ENCODE data around the gene LRRC63.

The LRRC63 gene

GRCh38 chr13:46235286-46235685 is 23.6 kb downstream of the LRRC63 start:
- Histone ChIP-seq H3K4me1 (no peaks in the 10 kb centered on the region), H3K27me3 (no peaks in the 10 kb centered on the region), H3K9me3 (no peaks in the 10 kb centered on the region), H3K4me3 (ENCODE audit: low read depth, low read length) (no peak overlapping the region), H3K36me3 (no peaks in the 10 kb centered on the region)
- DNase-seq = no peak
- TF ChIP-seq, protein P1, sequence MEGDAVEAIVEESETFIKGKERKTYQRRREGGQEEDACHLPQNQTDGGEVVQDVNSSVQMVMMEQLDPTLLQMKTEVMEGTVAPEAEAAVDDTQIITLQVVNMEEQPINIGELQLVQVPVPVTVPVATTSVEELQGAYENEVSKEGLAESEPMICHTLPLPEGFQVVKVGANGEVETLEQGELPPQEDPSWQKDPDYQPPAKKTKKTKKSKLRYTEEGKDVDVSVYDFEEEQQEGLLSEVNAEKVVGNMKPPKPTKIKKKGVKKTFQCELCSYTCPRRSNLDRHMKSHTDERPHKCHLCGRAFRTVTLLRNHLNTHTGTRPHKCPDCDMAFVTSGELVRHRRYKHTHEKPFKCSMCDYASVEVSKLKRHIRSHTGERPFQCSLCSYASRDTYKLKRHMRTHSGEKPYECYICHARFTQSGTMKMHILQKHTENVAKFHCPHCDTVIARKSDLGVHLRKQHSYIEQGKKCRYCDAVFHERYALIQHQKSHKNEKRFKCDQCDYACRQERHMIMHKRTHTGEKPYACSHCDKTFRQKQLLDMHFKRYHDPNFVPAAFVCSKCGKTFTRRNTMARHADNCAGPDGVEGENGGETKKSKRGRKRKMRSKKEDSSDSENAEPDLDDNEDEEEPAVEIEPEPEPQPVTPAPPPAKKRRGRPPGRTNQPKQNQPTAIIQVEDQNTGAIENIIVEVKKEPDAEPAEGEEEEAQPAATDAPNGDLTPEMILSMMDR (IDR thresholded peaks at IDR 0.05; ENCODE audit: low read depth, low read length) = no peak

- Histone ChIP-seq H3K27me3 (no peaks in the 10 kb centered on the region; the same call in 1 of the 2 replicates), H3K4me1 (no peaks in the 10 kb centered on the region), H3K36me3 (no peaks in the 10 kb centered on the region), H3K9me3 (no peaks in the 10 kb centered on the region), H3K4me3 (ENCODE audit: low read depth, low read length) (no peak overlapping the region)
- TF ChIP-seq, protein P1 (IDR thresholded peaks at IDR 0.05; ENCODE audit: low read depth, low read length) = no peak
- no peak for DNase-seq
These were observed 53.6 kb downstream of the LRRC63 start for GRCh38 chr13:46265292-46265691.

GRCh38 chr13:46267166-46267565 is 55.4 kb downstream of the LRRC63 start:
- H3K9me3 ChIP-seq = no peaks in the 10 kb centered on the region
- no peak overlapping the region for H3K4me3 ChIP-seq (ENCODE audit: low read depth, low read length)
- H3K36me3 ChIP-seq = no peaks in the 10 kb centered on the region
- H3K27me3 ChIP-seq = no peaks in the 10 kb centered on the region; the same call in 1 of the 2 replicates
- TF ChIP-seq, protein P1 (IDR thresholded peaks at IDR 0.05; ENCODE audit: low read depth, low read length) = no peak
- no peak for DNase-seq
- no peaks in the 10 kb centered on the region for H3K4me1 ChIP-seq

- no peak overlapping the region for H3K4me3 ChIP-seq (ENCODE audit: low read depth, low read length)
- H3K4me1 ChIP-seq = no peaks in the 10 kb centered on the region; the same call in 1 of the 2 replicates
- no peaks in the 10 kb centered on the region for H3K27me3 ChIP-seq
- no peaks in the 10 kb centered on the region for H3K9me3 ChIP-seq
- H3K36me3 ChIP-seq = no peaks in the 10 kb centered on the region
- no peak for DNase-seq
- TF ChIP-seq, protein P1 (IDR thresholded peaks at IDR 0.05; ENCODE audit: low read depth, low read length) = no peak
These were observed 58.7 kb downstream of the LRRC63 start for GRCh38 chr13:46270416-46270815.

GRCh38 chr13:46274094-46274698 is 62.5 kb downstream of the LRRC63 start:
- no peaks in the 10 kb centered on the region for H3K27me3 ChIP-seq
- peaks cover 8% of the 10 kb centered on the region for H3K4me1 ChIP-seq
- TF ChIP-seq, protein P1 (IDR thresholded peaks at IDR 0.05; ENCODE audit: low read depth, low read length) = no peak
- DNase-seq = no peak
- no peaks in the 10 kb centered on the region for H3K9me3 ChIP-seq
- H3K4me3 ChIP-seq (ENCODE audit: low read depth, low read length) = no peak overlapping the region
- H3K36me3 ChIP-seq = no peaks in the 10 kb centered on the region

GRCh38 chr13:46278474-46278873 is 66.7 kb downstream of the LRRC63 start:
- no peak overlapping the region for H3K4me3 ChIP-seq (ENCODE audit: low read depth, low read length)
- H3K27me3 ChIP-seq = no peaks in the 10 kb centered on the region
- H3K9me3 ChIP-seq = no peaks in the 10 kb centered on the region
- peak; percentile 71 for DNase-seq
- H3K4me1 ChIP-seq = peaks cover 22% of the 10 kb centered on the region
- TF ChIP-seq, protein P1 (IDR thresholded peaks at IDR 0.05; ENCODE audit: low read depth, low read length) = no peak
- H3K36me3 ChIP-seq = no peaks in the 10 kb centered on the region

Data from BE2C (cell line).